ENCODE results near the gene FOXO3B.
"Not testable (repeated sequence)": the region's sequence is repeated elsewhere in the genome, so short reads cannot be mapped to it uniquely, and the experiment has no call there.

The FOXO3B gene

GRCh38 chr17:18661924-18662624 lies 20.0 kb downstream of the FOXO3B start:
- in situ Hi-C loops (cut with MboI; ENCODE audit: low sequenced_read_pairs), result not testable (repeated sequence)

- in situ Hi-C loops (cut with MboI; ENCODE audit: low sequenced_read_pairs), result not testable (repeated sequence)
These were observed 32.0 kb downstream of the FOXO3B start for GRCh38 chr17:18650094-18650493.

- in situ Hi-C loops (cut with MboI; ENCODE audit: low sequenced_read_pairs), result not testable (repeated sequence)
These were observed 37.8 kb downstream of the FOXO3B start, which contains the start of gene TBC1D28 for GRCh38 chr17:18644291-18644690. Gene TBC1D28, minus strand, starts transcription at chr17:18644391. Its CDS starts 3,039 bp downstream, at chr17:18641352.

- in situ Hi-C loops (cut with MboI; ENCODE audit: low sequenced_read_pairs), result not testable (repeated sequence)
These were observed 39.0 kb downstream of the FOXO3B start for GRCh38 chr17:18643124-18643523.

GRCh38 chr17:18638357-18638756 lies 43.8 kb downstream of the FOXO3B start:
- in situ Hi-C loops (cut with MboI; ENCODE audit: low sequenced_read_pairs), result not testable (repeated sequence)

- in situ Hi-C loops (cut with MboI; ENCODE audit: low sequenced_read_pairs), result not testable (repeated sequence)
These were observed 45.9 kb downstream of the FOXO3B start for GRCh38 chr17:18636237-18636636.

- in situ Hi-C loops (cut with MboI; ENCODE audit: low sequenced_read_pairs), result not testable (repeated sequence)
These were observed 46.3 kb downstream of the FOXO3B start for GRCh38 chr17:18635773-18636172.

- in situ Hi-C loops (cut with MboI; ENCODE audit: low sequenced_read_pairs), result not testable (repeated sequence)
These were observed 47.4 kb downstream of the FOXO3B start for GRCh38 chr17:18634550-18635263.

All from hTERT RPE-1 (cell line).